ENCODE results near the gene EHBP1L1. TPM values are rescaled to one million over a fixed set of nuclear protein-coding genes. Genes with fewer than 3 reads are reported as not detected.
A peak's percentile ranks its signal among the peaks of the same experiment; 100 is the strongest.

The EHBP1L1 gene
- polyA plus RNA-seq, 1 donor (not counting 4 experiments of a cell fraction or from before 2014, with no cell fraction given), result 10.4 TPM

DNA sequence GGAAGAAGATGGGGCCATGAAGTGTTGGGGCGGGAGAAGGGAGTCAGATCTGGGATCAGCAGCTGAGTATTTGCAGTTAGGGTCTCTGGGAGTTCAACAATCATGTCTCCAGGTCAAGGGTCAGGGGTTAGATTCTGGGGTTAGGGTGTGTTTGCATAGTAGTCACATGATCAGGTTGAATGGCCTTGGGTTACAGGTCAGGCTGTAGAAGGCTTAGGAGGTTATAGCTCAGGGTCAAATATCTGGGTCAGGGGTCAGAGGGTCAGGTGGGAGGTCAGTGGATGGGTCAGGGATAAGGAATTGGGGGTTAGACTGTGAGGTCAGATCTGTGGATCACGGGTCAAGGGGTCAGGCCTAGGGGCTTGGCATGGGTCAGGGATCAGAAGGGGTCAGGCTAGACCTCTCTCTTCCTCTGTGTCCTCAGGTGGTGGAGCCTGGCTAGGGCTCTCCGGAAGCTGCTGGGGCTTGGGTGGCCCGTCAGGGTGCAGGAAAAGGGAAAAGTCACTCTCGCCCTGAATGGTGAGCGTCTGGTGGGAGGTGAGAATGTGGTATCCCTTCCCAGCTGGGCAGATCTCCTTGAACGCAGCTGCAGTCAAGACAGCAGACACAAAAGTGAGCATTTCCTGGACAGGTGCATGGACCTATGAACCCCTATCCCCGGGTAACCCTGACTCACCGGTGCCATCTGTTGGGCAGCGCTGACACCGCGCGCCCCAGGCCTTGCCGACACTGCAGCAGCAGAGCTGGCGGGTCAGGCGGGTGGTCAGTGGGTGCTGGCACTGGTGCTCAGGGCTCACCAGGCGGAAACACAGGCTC, 24.1 kb upstream of the EHBP1L1 start:
- H3K4me1 ChIP-seq (ENCODE audit: control insufficient read depth, extremely low read depth, insufficient read depth, low read length), result peaks cover 18% of the 10 kb centered on the region
- H3K27me3 ChIP-seq (ENCODE audit: control insufficient read depth, extremely low read depth, insufficient read depth, low read length), result no peaks in the 10 kb centered on the region
- no peak overlapping the region for H2AFZ ChIP-seq (ENCODE audit: control insufficient read depth, low read length)
- H3K9ac ChIP-seq (ENCODE audit: control insufficient read depth, extremely low read depth, insufficient read depth, low read length), result no peak overlapping the region
- dilution Hi-C loops (cut with MboI; ENCODE audit: extremely low pct_ligation_motif_present, low sequenced_read_pairs), result no loop called here
- FAIRE-seq, result no peak
- H3K27ac ChIP-seq (ENCODE audit: control insufficient read depth, insufficient read depth, low read length), result no peak overlapping the region
- H3K79me2 ChIP-seq (ENCODE audit: control insufficient read depth, insufficient read depth, low read length), result no peaks in the 10 kb centered on the region
- H4K20me1 ChIP-seq (ENCODE audit: control insufficient read depth, extremely low read depth, insufficient read depth, low read length), result no peaks in the 10 kb centered on the region
- TF ChIP-seq EZH2 (IDR thresholded peaks at IDR 0.05; ENCODE audit: low read length), result no peak
- TF ChIP-seq CTCF (optimal IDR thresholded peaks at IDR 0.05 in 1 of 3, IDR thresholded peaks at IDR 0.05 in 1 of 3, conservative IDR thresholded peaks at IDR 0.05 in 1 of 3; ENCODE audit: extremely low read depth in 1 of 3, insufficient read depth in 2 of 3, low read length in 3 of 3), result peak; percentile 53 to 86 (median 63)
- DNase-seq (ENCODE audit: low read depth, low spot score), result no peak
- no peak overlapping the region for H3K4me3 ChIP-seq (ENCODE audit: control insufficient read depth in 2 of 3, extremely low read depth in 1 of 3, insufficient read depth in 2 of 3, low read depth in 1 of 3, low read length in 3 of 3)
- H3K9me1 ChIP-seq (ENCODE audit: control insufficient read depth, extremely low read depth, insufficient read depth, low read length), result no peaks in the 10 kb centered on the region
- no peaks in the 10 kb centered on the region for H3K36me3 ChIP-seq (ENCODE audit: control insufficient read depth in 2 of 2, extremely low read depth in 1 of 2, insufficient read depth in 2 of 2, low read length in 2 of 2)
- H3K4me2 ChIP-seq (ENCODE audit: control insufficient read depth, extremely low read depth, insufficient read depth, low read depth, low read length), result no peak overlapping the region
- H3K9me3 ChIP-seq (ENCODE audit: control insufficient read depth, low read depth, low read length), result no peaks in the 10 kb centered on the region

GRCh38 chr11:65552388-65552951, 23.4 kb upstream of the EHBP1L1 start:
- peaks cover 21% of the 10 kb centered on the region for H3K4me1 ChIP-seq (ENCODE audit: control insufficient read depth, extremely low read depth, insufficient read depth, low read length)
- FAIRE-seq, result no peak

More at GRCh38 chr11:65552388-65552951, 23.4 kb upstream of the EHBP1L1 start:
- H3K36me3 ChIP-seq (ENCODE audit: control insufficient read depth in 2 of 2, extremely low read depth in 1 of 2, insufficient read depth in 2 of 2, low read length in 2 of 2), result no peaks in the 10 kb centered on the region
- no peak overlapping the region for H3K9ac ChIP-seq (ENCODE audit: control insufficient read depth, extremely low read depth, insufficient read depth, low read length)
- H3K79me2 ChIP-seq (ENCODE audit: control insufficient read depth, insufficient read depth, low read length), result no peaks in the 10 kb centered on the region
- dilution Hi-C loops (cut with MboI; ENCODE audit: extremely low pct_ligation_motif_present, low sequenced_read_pairs), result no loop called here
- no peak overlapping the region for H3K27ac ChIP-seq (ENCODE audit: control insufficient read depth, insufficient read depth, low read length)
- no peak overlapping the region for H2AFZ ChIP-seq (ENCODE audit: control insufficient read depth, low read length)
- no peaks in the 10 kb centered on the region for H3K27me3 ChIP-seq (ENCODE audit: control insufficient read depth, extremely low read depth, insufficient read depth, low read length)
- TF ChIP-seq EZH2 (IDR thresholded peaks at IDR 0.05; ENCODE audit: low read length) (no peak), CTCF (optimal IDR thresholded peaks at IDR 0.05 in 1 of 3, IDR thresholded peaks at IDR 0.05 in 1 of 3, conservative IDR thresholded peaks at IDR 0.05 in 1 of 3; ENCODE audit: extremely low read depth in 1 of 3, insufficient read depth in 2 of 3, low read length in 3 of 3) (peak in 1 of 3 experiments; percentile 1)
- H4K20me1 ChIP-seq (ENCODE audit: control insufficient read depth, extremely low read depth, insufficient read depth, low read length), result no peaks in the 10 kb centered on the region
- H3K9me3 ChIP-seq (ENCODE audit: control insufficient read depth, low read depth, low read length), result no peaks in the 10 kb centered on the region
- H3K9me1 ChIP-seq (ENCODE audit: control insufficient read depth, extremely low read depth, insufficient read depth, low read length), result no peaks in the 10 kb centered on the region
- H3K4me2 ChIP-seq (ENCODE audit: control insufficient read depth, extremely low read depth, insufficient read depth, low read depth, low read length), result no peak overlapping the region
- no peak overlapping the region for H3K4me3 ChIP-seq (ENCODE audit: control insufficient read depth in 2 of 3, extremely low read depth in 1 of 3, insufficient read depth in 2 of 3, low read depth in 1 of 3, low read length in 3 of 3)
- no peak for DNase-seq (ENCODE audit: low read depth, low spot score)
